CD14-positive monocyte (primary cell): Measurements from ENCODE around the gene MAP2K6. TPM values are rescaled to one million over a fixed set of nuclear protein-coding genes. Genes with fewer than 3 reads are reported as not detected.

Source experiments
- DNase-seq, 3 donors: peaks; one replicate each; pipeline ENCODE4 v3.0.0-alpha.2; 2011 to 2022
- H2AFZ ChIP-seq: 2 replicates; pipeline ENCODE4 v1.6.0; 2012; ENCODE audit warnings: mild to moderate bottlenecking, low read depth, low read length, inconsistent platforms; ENCODE audit not compliant: insufficient read depth, poor library complexity, severe bottlenecking
- H3K27ac ChIP-seq, 2 donors: 1 replicate in 1 of 2; 2 replicates in 1 of 2; pipeline ENCODE4 v1.5.1; 2012 to 2013; ENCODE audit warnings: low read length in 2 of 2, control low read depth in 1 of 2, inconsistent platforms in 1 of 2, low read depth in 1 of 2, mild to moderate bottlenecking in 1 of 2
- H3K27me3 ChIP-seq, 2 donors: one replicate each; pipeline versions ENCODE4 v1.6.0 to v1.6.1; 2011 to 2013; ENCODE audit warnings: low read length in 2 of 2; ENCODE audit not compliant: control insufficient read depth in 2 of 2, insufficient read depth in 2 of 2
- H3K36me3 ChIP-seq, 2 donors: replicated peaks in 1 of 2; 1 replicate in 1 of 2; 2 replicates in 1 of 2; pipeline versions ENCODE4 v1.5.1 to v1.6.1; 2012 to 2013; ENCODE audit warnings: low read length in 2 of 2, control low read depth in 1 of 2, inconsistent platforms in 1 of 2, mild to moderate bottlenecking in 1 of 2; ENCODE audit not compliant: insufficient read depth in 2 of 2, control insufficient read depth in 1 of 2
- H3K4me1 ChIP-seq, 2 donors: 1 replicate in 1 of 2; 2 replicates in 1 of 2; pipeline versions ENCODE4 v1.5.1 to v1.6.1; 2012 to 2013; ENCODE audit warnings: low read length in 2 of 2, control low read depth in 1 of 2, inconsistent platforms in 1 of 2, mild to moderate bottlenecking in 1 of 2, moderate library complexity in 1 of 2; ENCODE audit not compliant: insufficient read depth in 2 of 2, control insufficient read depth in 1 of 2
- H3K4me2 ChIP-seq: replicated peaks from 2 replicates; pipeline ENCODE3; 2012; ENCODE audit warnings: low read length, moderate library complexity, mild to moderate bottlenecking; ENCODE audit not compliant: poor library complexity, severe bottlenecking; ENCODE audit errors: extremely low read depth
- H3K4me3 ChIP-seq, 3 experiments: fragments of 200-600 bp in 1 of 3; sonication (generic) in 1 of 3; replicated peaks in 1 of 3; 1 replicate in 2 of 3; 2 replicates in 1 of 3; pipeline ENCODE4 v1.5.1; 2011 to 2013; ENCODE audit warnings: low read length in 3 of 3, mild to moderate bottlenecking in 3 of 3, control low read depth in 2 of 3, low read depth in 2 of 3, inconsistent platforms in 1 of 3, moderate library complexity in 1 of 3
- H3K79me2 ChIP-seq: 2 replicates; pipeline ENCODE4 v1.6.0; 2012; ENCODE audit warnings: mild to moderate bottlenecking, control low read depth, inconsistent platforms, low read length, moderate library complexity; ENCODE audit not compliant: insufficient read depth
- H3K9ac ChIP-seq: 2 replicates; pipeline ENCODE4 v1.6.0; 2017; ENCODE audit warnings: low read length, mild to moderate bottlenecking; ENCODE audit not compliant: insufficient read depth, poor library complexity, severe bottlenecking
- H3K9me3 ChIP-seq, 2 donors: replicated peaks in 1 of 2; 1 replicate in 1 of 2; 2 replicates in 1 of 2; pipeline versions ENCODE4 v1.5.1 to v1.6.1; 2012 to 2013; ENCODE audit warnings: low read length in 2 of 2, control low read depth in 1 of 2; ENCODE audit not compliant: control insufficient read depth in 1 of 2, insufficient read depth in 1 of 2
- H4K20me1 ChIP-seq: 2 replicates; pipeline ENCODE4 v1.6.0; 2012; ENCODE audit warnings: mild to moderate bottlenecking, low read length, control low read depth, moderate library complexity; ENCODE audit not compliant: insufficient read depth
- H3K27ac Mint-ChIP-seq, 7 donors: one replicate each; pipeline ENCODE4 v1.8.0; 2020; ENCODE audit warnings: mild to moderate bottlenecking in 7 of 7, mixed read lengths in 7 of 7, moderate library complexity in 6 of 7, inconsistent platforms in 2 of 7
- H3K27me3 Mint-ChIP-seq, 3 donors: one replicate each; pipeline ENCODE4 v1.8.0; 2021 to 2022; ENCODE audit warnings: low read depth in 3 of 3, mild to moderate bottlenecking in 3 of 3, mixed read lengths in 3 of 3, moderate library complexity in 3 of 3, inconsistent platforms in 1 of 3
- H3K36me3 Mint-ChIP-seq, 2 donors: one replicate each; pipeline ENCODE4 v1.8.0; 2020; ENCODE audit warnings: mixed read lengths in 2 of 2, inconsistent platforms in 1 of 2, mild to moderate bottlenecking in 1 of 2
- H3K4me1 Mint-ChIP-seq: one replicate; pipeline ENCODE4 v1.8.0; 2020; ENCODE audit warnings: mild to moderate bottlenecking, mixed read lengths
- H3K4me3 Mint-ChIP-seq, 2 donors: one replicate each; pipeline ENCODE4 v1.8.0; 2020; ENCODE audit warnings: mild to moderate bottlenecking in 2 of 2, mixed read lengths in 2 of 2, moderate library complexity in 1 of 2
- H3K9me3 Mint-ChIP-seq, 7 donors: one replicate each; pipeline ENCODE4 v1.8.0; 2020 to 2022; ENCODE audit warnings: mixed read lengths in 7 of 7, mild to moderate bottlenecking in 6 of 7, moderate library complexity in 6 of 7, inconsistent platforms in 2 of 7
- CTCF ChIP-seq: fragments of 200-600 bp; IDR thresholded peaks from one replicate; pipeline ENCODE4 v1.8.0; 2022; ENCODE audit warnings: antibody characterized with exemption, mild to moderate bottlenecking
- WGBS: methylation state at CpG from one replicate; pipeline ENCODE4 v1.1.5; 2013; ENCODE audit warnings: missing lambda C conversion rate; ENCODE audit not compliant: insufficient coverage; 5-methylcytosine and 5-hydroxymethylcytosine counted together
- intact Hi-C, 2 donors: fragments of 100-400 bp; cut with micrococcal nuclease; formaldehyde crosslinking; loops; one replicate each; pipeline versions ENCODE4 v1.15.0 to v1.15.1; 2023
- polyA plus RNA-seq, 3 donors: library from polyadenylated mRNA; depleted of rRNA in 1 of 3; unstranded in 2 of 3; stranded (reverse) in 1 of 3; fragments of 300-500 nt in 2 of 3; fragments of >200 nt in 1 of 3; fragmentation: Illumina TruSeq in 2 of 3; gene quantifications; 1 replicate in 2 of 3; 2 replicates in 1 of 3; pipeline ENCODE4 v1.2.3, GENCODE V29; 2012 to 2021

Gene MAP2K6
- polyA plus RNA-seq, 3 donors = 13.5 to 28.9 (median 18.5) TPM

- Histone ChIP-seq H3K4me1 (no peaks in the 10 kb centered on the region), H3K27ac (no peak overlapping the region), H4K20me1 (no peaks in the 10 kb centered on the region), H3K9ac (no peak overlapping the region), H3K79me2 (no peaks in the 10 kb centered on the region), H3K9me3 (no peaks in the 10 kb centered on the region), H3K4me2 (no peak overlapping the region), H3K36me3 (no peaks in the 10 kb centered on the region), H3K4me3 (no peak overlapping the region), H2AFZ (no peak overlapping the region), H3K27me3 (no peaks in the 10 kb centered on the region)
- H3K27ac Mint-ChIP-seq = no peak overlapping the region
- H3K4me1 Mint-ChIP-seq = no peaks in the 10 kb centered on the region
- H3K27me3 Mint-ChIP-seq = peaks cover 2 to 7% (median 4%) of the 10 kb centered on the region in 3 donors
- TF ChIP-seq CTCF = no peak
- DNase-seq = no peak
- no CpG with 5 or more reads among the region's 2 CpGs for WGBS
- peaks cover 0 to 2% (median 0%) of the 10 kb centered on the region in 7 donors for H3K9me3 Mint-ChIP-seq
- H3K4me3 Mint-ChIP-seq = no peak overlapping the region
- no peaks in the 10 kb centered on the region for H3K36me3 Mint-ChIP-seq
- intact Hi-C loops = no loop called here
Measured at GRCh38 chr17:69588316-69588715, 173.8 kb downstream of the MAP2K6 start.

- Histone ChIP-seq H2AFZ (no peak overlapping the region), H3K36me3 (no peaks in the 10 kb centered on the region), H3K9me3 (no peaks in the 10 kb centered on the region), H3K4me1 (no peaks in the 10 kb centered on the region), H3K4me3 (no peak overlapping the region), H3K4me2 (no peak overlapping the region), H4K20me1 (no peaks in the 10 kb centered on the region), H3K9ac (no peak overlapping the region), H3K27me3 (no peaks in the 10 kb centered on the region), H3K79me2 (no peaks in the 10 kb centered on the region), H3K27ac (no peak overlapping the region)
- 83% methylated on average over 1 of the region's 5 CpGs for WGBS
- peaks cover 0 to 2% (median 0%) of the 10 kb centered on the region in 7 donors for H3K9me3 Mint-ChIP-seq
- TF ChIP-seq CTCF = no peak
- no peak overlapping the region for H3K27ac Mint-ChIP-seq
- H3K4me3 Mint-ChIP-seq = no peak overlapping the region
- no peaks in the 10 kb centered on the region for H3K36me3 Mint-ChIP-seq
- intact Hi-C loops = no loop called here
- no peak for DNase-seq
- no peaks in the 10 kb centered on the region for H3K4me1 Mint-ChIP-seq
- H3K27me3 Mint-ChIP-seq = peaks cover 2 to 7% (median 4%) of the 10 kb centered on the region in 3 donors
Measured at GRCh38 chr17:69588827-69589239, 174.3 kb downstream of the MAP2K6 start.
